ENCODE data around the gene RNF227. TPM values are rescaled to one million over a fixed set of nuclear protein-coding genes. Genes with fewer than 3 reads are reported as not detected.

The RNF227 gene
- total RNA-seq, 1 donor from 2014 or later = 4.0 TPM

DNA sequence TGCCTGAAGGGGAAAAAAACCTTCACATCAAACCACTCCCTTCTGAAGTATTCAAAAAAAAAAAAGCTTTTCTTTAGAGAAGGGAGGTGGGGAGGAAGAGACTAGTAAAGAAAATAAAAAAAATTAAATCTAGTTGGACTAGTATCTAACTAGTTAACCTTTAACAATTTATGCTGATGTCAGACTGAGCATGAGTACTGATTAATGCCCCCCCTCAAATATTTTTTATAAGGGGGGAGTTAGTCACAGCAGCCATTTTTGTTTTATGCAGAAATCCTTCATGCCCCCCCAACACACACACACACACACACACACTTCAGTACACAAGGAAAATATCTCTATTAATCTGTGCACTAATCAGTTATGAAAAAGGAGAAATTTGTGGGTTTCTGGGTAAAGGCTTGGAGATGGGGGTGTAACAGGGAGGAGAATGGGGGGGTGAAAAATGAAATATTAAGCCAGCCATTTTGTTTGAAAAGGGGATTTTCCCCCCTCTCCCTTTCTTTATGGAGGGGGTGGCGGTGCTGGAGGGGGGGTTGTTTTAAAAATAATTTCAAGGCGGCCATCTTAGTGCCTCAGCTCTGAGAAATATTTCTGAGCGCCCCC is 32.2 kb downstream of the RNF227 start:
- H3K4me3 Mint-ChIP-seq = peak overlapping the region; percentile 86
- no peaks in the 10 kb centered on the region for H3K9me3 ChIP-seq (ENCODE audit: low read depth)
- H3K36me3 ChIP-seq = no peaks in the 10 kb centered on the region
- DNase-seq (ENCODE audit: low spot score) = no peak
- no peak overlapping the region for H3K9ac ChIP-seq
- TF ChIP-seq, protein P1, sequence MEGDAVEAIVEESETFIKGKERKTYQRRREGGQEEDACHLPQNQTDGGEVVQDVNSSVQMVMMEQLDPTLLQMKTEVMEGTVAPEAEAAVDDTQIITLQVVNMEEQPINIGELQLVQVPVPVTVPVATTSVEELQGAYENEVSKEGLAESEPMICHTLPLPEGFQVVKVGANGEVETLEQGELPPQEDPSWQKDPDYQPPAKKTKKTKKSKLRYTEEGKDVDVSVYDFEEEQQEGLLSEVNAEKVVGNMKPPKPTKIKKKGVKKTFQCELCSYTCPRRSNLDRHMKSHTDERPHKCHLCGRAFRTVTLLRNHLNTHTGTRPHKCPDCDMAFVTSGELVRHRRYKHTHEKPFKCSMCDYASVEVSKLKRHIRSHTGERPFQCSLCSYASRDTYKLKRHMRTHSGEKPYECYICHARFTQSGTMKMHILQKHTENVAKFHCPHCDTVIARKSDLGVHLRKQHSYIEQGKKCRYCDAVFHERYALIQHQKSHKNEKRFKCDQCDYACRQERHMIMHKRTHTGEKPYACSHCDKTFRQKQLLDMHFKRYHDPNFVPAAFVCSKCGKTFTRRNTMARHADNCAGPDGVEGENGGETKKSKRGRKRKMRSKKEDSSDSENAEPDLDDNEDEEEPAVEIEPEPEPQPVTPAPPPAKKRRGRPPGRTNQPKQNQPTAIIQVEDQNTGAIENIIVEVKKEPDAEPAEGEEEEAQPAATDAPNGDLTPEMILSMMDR (IDR thresholded peaks at IDR 0.05) = no peak
- TF ChIP-seq EZH2phosphoT487 (IDR thresholded peaks at IDR 0.05) (no peak), EZH2 (IDR thresholded peaks at IDR 0.05) (no peak)
- H3K79me2 ChIP-seq (ENCODE audit: low read depth) = no peaks in the 10 kb centered on the region
- H3K27ac Mint-ChIP-seq = peak overlapping the region; percentile 74
- H3K4me1 ChIP-seq = peaks cover 40% of the 10 kb centered on the region
- H3K27ac ChIP-seq = no peak overlapping the region
- peaks cover 5% of the 10 kb centered on the region for H4K20me1 ChIP-seq (ENCODE audit: low read depth)
- peaks cover 2% of the 10 kb centered on the region for H3K4me1 Mint-ChIP-seq
- H3K9me3 Mint-ChIP-seq = no peaks in the 10 kb centered on the region
- no peaks in the 10 kb centered on the region for H3K36me3 Mint-ChIP-seq
- H3K27me3 Mint-ChIP-seq (ENCODE audit: insufficient read depth, low read depth) = peaks cover 3% of the 10 kb centered on the region
- peaks cover 52% of the 10 kb centered on the region for H3F3A ChIP-seq (ENCODE audit: low read depth)
- H2AFZ ChIP-seq (replicated peaks) = no peak overlapping the region
- peak overlapping the region; percentile 88 for H3K4me3 ChIP-seq
- peaks cover 12% of the 10 kb centered on the region for H3K27me3 ChIP-seq
- peak overlapping the region; percentile 74 for H3K4me2 ChIP-seq

DNA sequence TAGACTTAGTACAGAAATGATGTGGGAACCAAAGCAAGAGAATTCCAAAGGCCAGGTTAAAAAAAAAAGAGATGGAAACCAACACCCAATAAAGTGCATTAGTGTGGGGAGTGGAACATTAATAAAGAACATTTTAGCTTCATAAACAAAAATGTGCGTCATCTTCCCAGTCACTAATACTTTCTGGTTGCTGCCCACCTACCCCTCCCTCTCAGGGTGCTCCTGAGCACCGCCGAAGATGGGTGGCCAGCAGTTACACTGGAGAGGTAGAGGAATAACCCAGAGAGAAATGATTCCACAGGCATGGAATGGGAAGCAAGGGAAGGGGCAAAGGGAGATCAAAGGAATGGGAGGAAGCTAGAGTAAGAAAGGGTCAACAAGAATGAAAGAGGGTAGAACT is 33.5 kb downstream of the RNF227 start:
- Histone ChIP-seq H3K9ac (no peak overlapping the region), H3K27me3 (peaks cover 12% of the 10 kb centered on the region)

DNA sequence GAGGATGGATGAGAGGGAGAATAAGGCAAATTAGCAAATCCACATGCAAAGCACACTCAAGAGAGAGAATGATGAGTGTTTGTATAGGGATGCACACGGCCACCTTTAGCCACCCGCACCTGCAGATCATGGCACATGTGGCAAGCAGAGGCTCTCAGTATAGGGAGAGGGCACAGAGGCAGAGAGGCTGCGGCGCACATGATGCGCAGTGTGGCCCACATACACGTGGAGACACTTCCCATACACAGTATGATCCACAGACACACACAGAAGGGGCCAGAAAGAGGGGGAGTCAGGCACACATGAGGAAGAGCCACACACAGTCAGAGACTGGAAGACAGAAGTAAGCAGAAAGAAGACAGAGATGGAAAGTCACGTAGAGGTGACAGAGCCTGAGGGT is 34.0 kb downstream of the RNF227 start:
- Histone ChIP-seq H3K4me1 (peaks cover 23% of the 10 kb centered on the region), H3K27me3 (peaks cover 12% of the 10 kb centered on the region), H4K20me1 (ENCODE audit: low read depth) (peaks cover 5% of the 10 kb centered on the region), H3K79me2 (ENCODE audit: low read depth) (no peaks in the 10 kb centered on the region), H3K4me3 (no peak overlapping the region), H3K9ac (no peak overlapping the region), H2AFZ (replicated peaks) (no peak overlapping the region), H3K36me3 (no peaks in the 10 kb centered on the region), H3K9me3 (ENCODE audit: low read depth) (no peaks in the 10 kb centered on the region), H3F3A (ENCODE audit: low read depth) (peaks cover 36% of the 10 kb centered on the region), H3K27ac (no peak overlapping the region), H3K4me2 (no peak overlapping the region)
- Mint-ChIP-seq H3K9me3 (no peaks in the 10 kb centered on the region), H3K36me3 (no peaks in the 10 kb centered on the region), H3K27me3 (ENCODE audit: insufficient read depth, low read depth) (peaks cover 3% of the 10 kb centered on the region), H3K27ac (no peak overlapping the region), H3K4me1 (peaks cover 2% of the 10 kb centered on the region), H3K4me3 (no peak overlapping the region)
- no peak for DNase-seq (ENCODE audit: low spot score)
- TF ChIP-seq EZH2phosphoT487 (IDR thresholded peaks at IDR 0.05) (no peak), EZH2 (IDR thresholded peaks at IDR 0.05) (no peak)
- TF ChIP-seq, protein P1 (IDR thresholded peaks at IDR 0.05) = no peak

More for the DNA sequence above, 33.5 kb downstream of the RNF227 start:
- no peaks in the 10 kb centered on the region for H3K9me3 ChIP-seq (ENCODE audit: low read depth)
- Mint-ChIP-seq H3K4me3 (no peak overlapping the region), H3K27ac (no peak overlapping the region), H3K9me3 (no peaks in the 10 kb centered on the region), H3K27me3 (ENCODE audit: insufficient read depth, low read depth) (peaks cover 3% of the 10 kb centered on the region), H3K36me3 (no peaks in the 10 kb centered on the region), H3K4me1 (peaks cover 2% of the 10 kb centered on the region)
- no peak for DNase-seq (ENCODE audit: low spot score)
- no peaks in the 10 kb centered on the region for H3K36me3 ChIP-seq
- peaks cover 5% of the 10 kb centered on the region for H4K20me1 ChIP-seq (ENCODE audit: low read depth)
- H3F3A ChIP-seq (ENCODE audit: low read depth) = peaks cover 39% of the 10 kb centered on the region
- no peaks in the 10 kb centered on the region for H3K79me2 ChIP-seq (ENCODE audit: low read depth)
- no peak overlapping the region for H2AFZ ChIP-seq (replicated peaks)
- no peak overlapping the region for H3K4me2 ChIP-seq
- H3K4me1 ChIP-seq = peaks cover 27% of the 10 kb centered on the region
- TF ChIP-seq EZH2 (IDR thresholded peaks at IDR 0.05) (no peak), EZH2phosphoT487 (IDR thresholded peaks at IDR 0.05) (no peak)
- TF ChIP-seq, protein P1 (IDR thresholded peaks at IDR 0.05) = no peak
- no peak overlapping the region for H3K4me3 ChIP-seq
- H3K27ac ChIP-seq = no peak overlapping the region

Measured in neural progenitor cell (in vitro differentiated cells).